ENCODE data around the gene SEC14L5. TPM values are rescaled to one million over a fixed set of nuclear protein-coding genes. Genes with fewer than 3 reads are reported as not detected.

SEC14L5 gene
- total RNA-seq, 1 experiment from 2014 or later = 1.8 TPM

- DNase-seq = no peak
- Histone ChIP-seq H3K4me2 (no peak overlapping the region), H3K36me3 (ENCODE audit: low read depth) (no peaks in the 10 kb centered on the region), H3K27ac (no peak overlapping the region), H4K20me1 (ENCODE audit: insufficient read depth) (no peaks in the 10 kb centered on the region; the same call in 1 of the 2 replicates), H3K9me3 (ENCODE audit: insufficient read depth, low read depth) (no peaks in the 10 kb centered on the region), H3K4me1 (replicated peaks; ENCODE audit: insufficient read depth) (no peaks in the 10 kb centered on the region), H3K9me2 (ENCODE audit: insufficient read depth) (no peaks in the 10 kb centered on the region), H3K4me3 (no peak overlapping the region), H3F3A (ENCODE audit: insufficient read depth, low read depth) (no peaks in the 10 kb centered on the region; the same call in 1 of the 2 replicates), H3K27me3 (ENCODE audit: insufficient read depth, low read depth) (peaks cover 55% of the 10 kb centered on the region), H3K79me2 (ENCODE audit: low read depth) (no peaks in the 10 kb centered on the region), H2AFZ (no peak overlapping the region)
- ChIA-PET POLR2A (ENCODE audit: unreplicated experiment) (no interaction called here), CTCF (no interaction called here)
- BruUV-seq (replicated peaks) = no TSS peak
- intact Hi-C loops (cut with micrococcal nuclease; ENCODE audit: unreplicated experiment) = loop anchor here (1.0 kb wide), 1 partner anchor 35 kb away; no protein-coding TSS in a partner anchor
- TF ChIP-seq CTCF (conservative IDR thresholded peaks at IDR 0.05) = no peak
- TF ChIP-seq EZH2 (IDR thresholded peaks at IDR 0.05; ENCODE audit: low read depth) = no peak
These were observed 104.9 kb downstream of the SEC14L5 start for GRCh38 chr16:5062790-5063765.

GRCh38 chr16:5064915-5065314 lies 106.8 kb downstream of the SEC14L5 start:
- DNase-seq = no peak

GRCh38 chr16:5065326-5065725 lies 107.2 kb downstream of the SEC14L5 start:
- Histone ChIP-seq H3K9me2 (ENCODE audit: insufficient read depth) (no peaks in the 10 kb centered on the region), H3K9me3 (ENCODE audit: insufficient read depth, low read depth) (no peaks in the 10 kb centered on the region), H3K4me2 (no peak overlapping the region), H3F3A (ENCODE audit: insufficient read depth, low read depth) (no peaks in the 10 kb centered on the region; the same call in 1 of the 2 replicates), H3K4me1 (replicated peaks; ENCODE audit: insufficient read depth) (no peaks in the 10 kb centered on the region), H3K27me3 (ENCODE audit: insufficient read depth, low read depth) (peaks cover 55% of the 10 kb centered on the region), H3K36me3 (ENCODE audit: low read depth) (no peaks in the 10 kb centered on the region), H3K79me2 (ENCODE audit: low read depth) (no peaks in the 10 kb centered on the region), H3K4me3 (no peak overlapping the region), H3K27ac (no peak overlapping the region), H4K20me1 (ENCODE audit: insufficient read depth) (no peaks in the 10 kb centered on the region; the same call in 1 of the 2 replicates), H2AFZ (no peak overlapping the region)
- POLR2A ChIA-PET (ENCODE audit: unreplicated experiment) = no interaction called here
- TF ChIP-seq EZH2 (IDR thresholded peaks at IDR 0.05; ENCODE audit: low read depth) = no peak
- no peak for TF ChIP-seq CTCF (conservative IDR thresholded peaks at IDR 0.05)
- DNase-seq = no peak
- CTCF ChIA-PET = interaction anchor here (0.6 kb wide), 1 partner anchor 331 kb away, joined by 3 read pairs; the partner anchor contains the start of gene DNAAF8
- BruUV-seq (replicated peaks) = no TSS peak
- intact Hi-C loops (cut with micrococcal nuclease; ENCODE audit: unreplicated experiment) = no loop called here

More at GRCh38 chr16:5064915-5065314, 106.8 kb downstream of the SEC14L5 start:
- ChIA-PET CTCF (no interaction called here), POLR2A (ENCODE audit: unreplicated experiment) (no interaction called here)
- Histone ChIP-seq H3K9me2 (ENCODE audit: insufficient read depth) (no peaks in the 10 kb centered on the region), H3K36me3 (ENCODE audit: low read depth) (no peaks in the 10 kb centered on the region), H3K4me1 (replicated peaks; ENCODE audit: insufficient read depth) (no peaks in the 10 kb centered on the region), H3F3A (ENCODE audit: insufficient read depth, low read depth) (no peaks in the 10 kb centered on the region; the same call in 1 of the 2 replicates), H3K27ac (no peak overlapping the region), H3K79me2 (ENCODE audit: low read depth) (no peaks in the 10 kb centered on the region), H2AFZ (no peak overlapping the region), H3K4me2 (no peak overlapping the region), H3K9me3 (ENCODE audit: insufficient read depth, low read depth) (no peaks in the 10 kb centered on the region), H3K27me3 (ENCODE audit: insufficient read depth, low read depth) (peaks cover 55% of the 10 kb centered on the region), H4K20me1 (ENCODE audit: insufficient read depth) (no peaks in the 10 kb centered on the region; the same call in 1 of the 2 replicates), H3K4me3 (no peak overlapping the region)
- intact Hi-C loops (cut with micrococcal nuclease; ENCODE audit: unreplicated experiment) = no loop called here
- no peak for TF ChIP-seq EZH2 (IDR thresholded peaks at IDR 0.05; ENCODE audit: low read depth)
- no peak for TF ChIP-seq CTCF (conservative IDR thresholded peaks at IDR 0.05)
- no TSS peak for BruUV-seq (replicated peaks)
